ENCODE data around the gene C2orf49. TPM values are rescaled to one million over a fixed set of nuclear protein-coding genes. Genes with fewer than 3 reads are reported as not detected.

Gene C2orf49
- 10.7 to 13.8 TPM (median 13.1 TPM) in 5 replicates for total RNA-seq (2022; extraction: Qiagen RNA extraction)

DNA sequence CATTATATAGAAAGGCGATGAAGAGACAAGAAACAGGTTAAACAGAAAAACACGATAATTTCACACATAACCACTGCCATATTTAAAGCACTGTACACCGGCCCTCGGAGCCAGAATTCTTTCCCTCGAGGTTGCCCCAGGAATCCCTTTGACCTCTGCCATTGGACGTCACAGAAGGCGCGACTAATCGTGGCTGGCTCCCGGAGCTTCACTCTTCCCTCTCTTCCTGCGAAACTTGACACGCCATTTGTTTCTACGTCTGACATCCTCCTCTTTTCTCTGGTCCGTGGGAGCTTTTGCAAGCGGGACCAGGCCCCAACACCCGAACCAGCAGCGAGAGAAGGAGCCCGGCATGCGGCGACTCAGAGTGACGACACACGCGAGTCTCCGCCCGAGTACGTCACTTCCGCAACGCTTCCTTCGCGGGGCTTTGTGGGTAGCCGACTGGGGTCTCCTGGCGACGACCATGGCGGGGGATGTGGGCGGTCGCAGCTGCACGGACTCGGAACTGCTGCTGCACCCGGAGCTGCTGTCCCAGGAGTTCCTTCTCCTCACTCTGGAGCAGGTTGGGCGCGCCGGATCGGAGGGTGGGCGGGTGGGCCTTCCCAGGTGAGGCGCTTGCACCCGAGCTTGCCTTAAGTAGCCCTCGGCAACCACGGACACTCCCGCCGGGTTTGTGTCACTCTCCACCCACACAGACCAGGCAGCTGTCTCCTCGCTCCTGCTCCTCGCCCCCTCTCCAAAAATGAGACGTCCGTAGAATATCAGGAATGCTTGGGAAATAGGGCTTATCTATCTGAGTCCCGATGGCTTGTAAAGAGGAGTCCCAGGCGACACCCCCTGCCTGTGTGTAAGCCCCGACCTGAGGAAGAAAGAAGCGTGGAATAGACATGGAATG is at the start of gene C2orf49:
C2orf49 (plus strand) TSS at position 419 of the 898 bp plus-strand sequence; CDS start at position 467, 48 bp downstream.

DNA sequence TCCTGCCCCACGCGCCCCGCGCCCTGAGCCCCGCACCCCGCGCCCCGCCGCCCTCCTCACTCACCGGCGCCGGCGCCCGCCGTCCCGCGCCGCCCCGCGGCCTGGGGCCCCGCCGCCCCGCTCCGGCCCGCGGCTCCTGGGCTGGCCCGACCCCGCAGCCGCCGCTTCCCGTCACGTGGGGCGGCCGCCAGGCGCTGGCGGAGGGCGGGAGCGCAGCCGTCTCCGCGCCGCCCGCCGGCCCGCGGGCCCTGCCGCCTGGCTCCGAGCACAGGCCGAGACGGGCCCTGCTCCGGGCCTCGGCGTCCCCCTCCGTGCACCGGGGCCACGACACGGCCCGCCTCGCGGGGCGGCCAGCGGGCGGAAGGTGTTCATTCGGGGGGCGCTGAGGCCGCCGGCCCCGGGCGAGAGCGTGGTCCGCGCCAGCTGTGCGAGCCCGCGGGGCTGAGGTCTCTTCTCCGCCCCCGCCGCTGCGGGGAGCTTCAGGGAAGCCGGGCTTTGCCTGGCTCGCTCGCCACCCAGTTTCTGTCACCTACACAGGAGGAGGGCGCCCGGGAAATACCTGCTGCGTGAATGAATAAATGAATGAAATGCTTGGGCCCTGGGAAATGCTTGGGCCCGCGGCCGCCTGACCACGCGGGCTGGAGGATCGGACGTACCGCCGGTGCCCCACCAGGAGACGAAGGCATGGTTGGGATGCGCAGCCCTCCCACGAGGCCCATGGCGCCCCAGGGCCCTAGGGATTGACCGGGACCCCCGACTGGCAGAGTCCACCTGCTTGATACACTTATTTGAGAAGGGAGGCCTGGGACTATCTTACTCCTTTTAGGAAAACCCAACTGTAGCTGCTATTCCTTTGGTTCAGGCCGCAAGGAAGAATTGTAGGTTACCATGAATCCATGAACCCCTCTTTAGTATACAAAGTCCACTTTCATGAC is 7.5 kb upstream of the C2orf49 start, which contains the start of gene TGFBRAP1:
TGFBRAP1 (minus strand) TSS at position 175 of the 935 bp plus-strand sequence. CDS start 21,434 bp downstream, outside the sequence.

DNA sequence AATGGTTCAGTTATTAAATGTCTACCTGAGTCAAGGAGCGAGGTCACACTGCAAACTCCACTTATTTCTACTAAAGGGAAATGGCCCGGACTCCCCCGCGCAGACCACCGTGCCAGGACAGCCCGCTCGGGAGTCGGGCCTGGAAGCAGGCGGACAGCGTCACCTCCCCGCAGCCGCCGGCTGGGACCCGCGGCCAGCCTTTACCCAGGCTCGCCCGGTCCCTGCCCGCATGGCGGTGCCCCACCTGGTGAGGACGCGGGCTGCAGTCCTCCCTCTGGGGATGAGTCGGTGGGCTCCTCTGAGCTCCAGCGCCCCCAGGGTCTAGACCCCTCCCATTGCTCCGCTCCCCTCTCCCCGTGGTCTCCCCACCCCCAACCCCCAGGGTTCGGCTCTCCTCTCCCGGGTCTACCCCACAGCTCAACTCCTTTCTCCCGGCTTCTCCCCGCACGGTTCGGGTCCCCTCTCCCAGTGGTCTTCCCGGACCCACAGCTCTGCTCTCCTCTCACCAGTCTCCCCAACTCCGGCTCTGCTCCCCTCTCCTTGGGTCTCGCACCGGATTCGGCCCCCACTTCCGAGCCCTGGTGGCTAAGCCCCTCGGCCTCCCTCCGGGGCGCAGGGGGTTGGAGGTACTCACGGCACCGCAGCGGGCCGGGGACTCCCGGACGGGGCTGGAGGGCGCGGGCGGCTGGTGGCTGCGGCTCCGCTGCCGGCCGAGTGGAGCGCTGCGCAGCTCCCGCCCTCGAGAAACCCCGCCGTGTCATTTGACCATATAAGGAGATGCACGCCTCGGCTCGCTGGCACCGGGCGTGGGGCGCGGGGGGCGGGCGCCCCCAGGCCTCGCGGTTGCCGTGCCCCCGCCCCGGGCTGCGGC is 61.2 kb downstream of the C2orf49 start, which contains the start of gene FHL2:
FHL2 (minus strand) TSS at position 716 of the 871 bp plus-strand sequence. CDS start 12,535 bp downstream, outside the sequence.

Other genes starting within 250 kb of the C2orf49 start
- gene GPR45, start 95.8 kb upstream of the C2orf49 start, total RNA-seq (2022; extraction: Qiagen RNA extraction), result not detected in 5 replicates
- gene TGFBRAP1, start 7.8 kb upstream of the C2orf49 start, total RNA-seq (2022; extraction: Qiagen RNA extraction), result 15.1 to 17.3 TPM (median 16.5 TPM) in 5 replicates
- gene FHL2, start 61.5 kb downstream of the C2orf49 start, total RNA-seq (2022; extraction: Qiagen RNA extraction), result 54.4 to 65.3 TPM (median 59.1 TPM) in 5 replicates

Measured in A549 treated with Hydrocortisone at 1 μM for 4 hours (cell line).